Activated CD8-positive, alpha-beta T cell treated with anti-CD3 and anti-CD28 coated beads for 36 hours (primary cell): ENCODE results near the gene ZNF692. TPM values are rescaled to one million over a fixed set of nuclear protein-coding genes. Genes with fewer than 3 reads are reported as not detected.

Source experiments
- ATAC-seq: fragments of 200-7000 bp; cut with Tn5 transposase; one replicate; pipeline ENCODE4 v1.10.0; 2021; ENCODE audit warnings: mild to moderate bottlenecking, moderate library complexity
- CTCF ChIA-PET: fragments of 350-600 bp; sonication (Branson Sonifier 250); formaldehyde crosslinking; loops from one replicate; lab custom pipeline; 2021; ENCODE audit warnings: antibody characterized with exemption; lab: Charles Lee
- POLR2A ChIA-PET: fragments of 350-600 bp; sonication (Branson Sonifier 250); formaldehyde crosslinking; loops from one replicate; lab custom pipeline; 2021; ENCODE audit warnings: antibody characterized with exemption; lab: Charles Lee
- DNase-seq: peaks from one replicate; pipeline ENCODE4 v3.0.0-alpha.2; 2020
- H3K27ac Mint-ChIP-seq: one replicate; pipeline ENCODE4 v1.8.0; 2021; ENCODE audit warnings: mild to moderate bottlenecking, mixed read lengths
- H3K27me3 Mint-ChIP-seq: one replicate; pipeline ENCODE4 v1.8.0; 2021; ENCODE audit warnings: mixed read lengths
- H3K36me3 Mint-ChIP-seq: one replicate; pipeline ENCODE4 v1.8.0; 2021; ENCODE audit warnings: low read depth, mixed read lengths
- H3K4me1 Mint-ChIP-seq: one replicate; pipeline ENCODE4 v1.8.0; 2021; ENCODE audit warnings: low read depth, mixed read lengths
- H3K4me3 Mint-ChIP-seq: one replicate; pipeline ENCODE4 v1.8.0; 2021; ENCODE audit warnings: mild to moderate bottlenecking, moderate library complexity, mixed read lengths
- H3K9me3 Mint-ChIP-seq: one replicate; pipeline ENCODE4 v1.8.0; 2021; ENCODE audit warnings: mixed read lengths
- intact Hi-C: fragments of 100-400 bp; cut with micrococcal nuclease; formaldehyde crosslinking; loops from one replicate; pipeline ENCODE4 v1.10.0; 2022
- total RNA-seq, 2 experiments: library from RNA; stranded (reverse); gene quantifications; one replicate each; pipeline ENCODE4 v1.2.3, GENCODE V29; 2021
- TF ChIP-seq, protein P1 (sequence below): fragments of 200-600 bp; IDR thresholded peaks from one replicate; pipeline ENCODE4 v1.8.0; 2022; ENCODE audit warnings: antibody characterized with exemption, mild to moderate bottlenecking

The ZNF692 gene
- total RNA-seq = 10 to 100 TPM; 80.8 to 85.6 TPM

DNA sequence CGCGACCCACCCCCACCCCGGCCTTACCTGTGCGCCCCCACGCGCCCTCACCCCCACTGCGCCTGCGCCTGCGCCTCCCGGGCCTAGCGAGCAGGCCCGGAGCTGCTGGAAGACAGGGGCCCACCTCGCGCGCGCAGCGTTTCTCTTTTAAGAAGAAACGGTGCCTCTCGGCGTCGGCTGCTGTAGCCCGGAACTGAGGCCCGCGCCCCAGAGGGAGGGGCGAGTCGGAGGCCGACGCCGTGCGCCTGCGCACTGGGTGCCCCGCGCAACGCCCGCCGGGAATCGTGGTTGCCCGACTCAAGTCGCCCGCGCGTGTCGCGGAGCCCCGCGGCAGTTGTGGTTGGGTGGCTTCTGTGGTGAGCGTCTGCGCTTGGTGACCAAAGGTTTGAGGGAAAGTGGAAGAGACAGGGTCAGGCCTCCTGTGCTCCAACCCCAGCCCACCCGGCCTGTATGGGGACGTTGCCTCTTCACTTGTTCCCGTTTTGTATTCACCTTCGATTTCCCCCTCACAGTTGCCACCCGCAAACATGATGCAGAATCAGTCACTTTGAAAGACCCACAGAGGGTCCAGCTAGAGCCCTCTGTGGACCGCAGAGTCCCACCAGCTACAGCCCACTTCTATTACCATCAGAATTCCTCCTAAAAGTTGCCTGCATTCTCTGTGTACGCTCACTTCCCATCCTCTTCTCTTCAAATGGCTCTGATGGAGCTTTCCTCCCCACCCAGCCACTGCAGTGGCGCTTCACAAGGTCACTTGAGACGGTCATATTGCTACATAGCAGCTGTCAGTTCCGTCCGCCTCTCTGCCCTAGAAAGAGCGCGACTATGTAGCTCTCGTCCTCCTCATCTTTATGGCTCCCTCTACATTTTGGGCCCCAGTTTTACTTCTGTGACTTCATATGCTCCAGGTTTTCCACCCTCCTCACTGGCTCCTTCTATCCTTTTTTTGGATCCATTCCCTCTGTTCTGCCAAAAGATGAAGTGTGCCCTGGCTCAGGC, at the start of gene ZNF692:
Gene ZNF692, minus strand, starts transcription at position 195 of the 999 bp plus-strand sequence. CDS start 776 bp downstream, outside the sequence.
- Mint-ChIP-seq H3K4me3 (peak within 1 kb of the TSS; percentile 88), H3K4me1 (peaks cover 37% of the 10 kb centered on the region), H3K27me3 (no peaks in the 10 kb centered on the region), H3K36me3 (peaks cover 27% of the 10 kb centered on the region), H3K27ac (peak within 1 kb of the TSS; percentile 95), H3K9me3 (no peaks in the 10 kb centered on the region)
- POLR2A ChIA-PET = interaction anchor here (0.6 to 3.9 kb wide), 11 partner anchors 10 to 53 kb away, joined by 3 to 43 read pairs (median 5); partner anchors contain the start of genes SH3BP5L and ZNF672
- intact Hi-C loops = loop anchor here (1.0 kb wide), 1 partner anchor 20 kb away; no protein-coding TSS in a partner anchor
- TF ChIP-seq, protein P1, sequence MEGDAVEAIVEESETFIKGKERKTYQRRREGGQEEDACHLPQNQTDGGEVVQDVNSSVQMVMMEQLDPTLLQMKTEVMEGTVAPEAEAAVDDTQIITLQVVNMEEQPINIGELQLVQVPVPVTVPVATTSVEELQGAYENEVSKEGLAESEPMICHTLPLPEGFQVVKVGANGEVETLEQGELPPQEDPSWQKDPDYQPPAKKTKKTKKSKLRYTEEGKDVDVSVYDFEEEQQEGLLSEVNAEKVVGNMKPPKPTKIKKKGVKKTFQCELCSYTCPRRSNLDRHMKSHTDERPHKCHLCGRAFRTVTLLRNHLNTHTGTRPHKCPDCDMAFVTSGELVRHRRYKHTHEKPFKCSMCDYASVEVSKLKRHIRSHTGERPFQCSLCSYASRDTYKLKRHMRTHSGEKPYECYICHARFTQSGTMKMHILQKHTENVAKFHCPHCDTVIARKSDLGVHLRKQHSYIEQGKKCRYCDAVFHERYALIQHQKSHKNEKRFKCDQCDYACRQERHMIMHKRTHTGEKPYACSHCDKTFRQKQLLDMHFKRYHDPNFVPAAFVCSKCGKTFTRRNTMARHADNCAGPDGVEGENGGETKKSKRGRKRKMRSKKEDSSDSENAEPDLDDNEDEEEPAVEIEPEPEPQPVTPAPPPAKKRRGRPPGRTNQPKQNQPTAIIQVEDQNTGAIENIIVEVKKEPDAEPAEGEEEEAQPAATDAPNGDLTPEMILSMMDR = no peak
- peak; percentile 99 for DNase-seq
- CTCF ChIA-PET = interaction anchor here (1.0 to 3.5 kb wide), 10 partner anchors 14 to 50 kb away, joined by 3 to 26 read pairs (median 10); partner anchors contain the start of genes SH3BP5L and ZNF672
- ATAC-seq = peak; percentile 86

GRCh38 chr1:248906753-248907661, 48.1 kb upstream of the ZNF692 start:
- ChIA-PET POLR2A (no interaction called here), CTCF (interaction anchor here (0.7 to 1.5 kb wide), 5 partner anchors 14 to 65 kb away, joined by 4 to 6 read pairs (median 4); no protein-coding TSS in a partner anchor)
- Mint-ChIP-seq H3K9me3 (no peaks in the 10 kb centered on the region), H3K4me1 (peaks cover 26% of the 10 kb centered on the region), H3K36me3 (no peaks in the 10 kb centered on the region), H3K27ac (peak overlapping the region; percentile 96), H3K4me3 (peak overlapping the region; percentile 91), H3K27me3 (no peaks in the 10 kb centered on the region)
- ATAC-seq (peak; percentile 4), DNase-seq (no peak)
- intact Hi-C loops = no loop called here
- TF ChIP-seq, protein P1 = no peak

DNA sequence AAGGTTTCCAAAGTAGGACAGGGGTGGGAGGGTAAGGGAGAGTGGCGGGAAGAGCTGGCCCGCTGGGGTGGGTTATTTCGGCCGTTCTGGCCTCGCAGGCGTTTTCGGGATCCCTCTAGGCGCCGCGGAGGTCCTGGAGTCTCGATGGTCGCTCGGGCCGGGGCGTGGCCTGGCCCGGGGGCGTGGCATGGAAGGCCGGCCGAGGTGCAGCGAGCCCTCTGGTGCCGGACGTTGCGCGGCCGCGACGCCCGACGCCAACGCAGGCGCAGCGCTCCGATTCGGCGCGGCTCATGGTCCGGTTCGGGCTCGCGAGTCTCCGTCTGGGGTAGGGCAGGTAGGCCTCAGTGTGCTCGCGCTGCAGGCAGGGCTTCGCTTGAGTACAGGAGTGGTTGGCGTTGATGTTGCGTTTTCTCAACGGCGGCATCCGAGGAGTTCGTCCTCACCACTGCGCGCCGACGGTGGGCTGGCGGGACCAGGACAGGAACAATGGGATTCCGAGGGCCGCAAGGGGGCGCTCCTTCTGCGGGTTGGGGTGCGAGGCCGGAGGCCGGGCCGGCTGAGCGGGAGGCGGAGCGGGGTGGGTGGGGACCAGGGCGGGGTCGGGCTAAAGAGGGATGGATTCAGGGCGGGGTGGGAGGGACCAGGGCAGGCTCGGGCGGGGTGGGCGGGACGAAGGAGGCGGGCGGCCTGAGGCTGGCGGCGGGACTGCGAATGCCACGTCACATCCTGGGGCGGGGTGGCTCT, 47.3 kb upstream of the ZNF692 start, which contains the start of gene PGBD2:
Gene PGBD2, plus strand, starts transcription at position 227 of the 744 bp plus-strand sequence. CDS start 7,628 bp downstream, outside the sequence.
- peak within 1 kb of the TSS; percentile 91 for H3K4me3 Mint-ChIP-seq
- intact Hi-C loops = no loop called here
- ChIA-PET CTCF (interaction anchor here (0.7 to 1.6 kb wide), 5 partner anchors 15 to 46 kb away, joined by 4 to 6 read pairs (median 4); no protein-coding TSS in a partner anchor), POLR2A (interaction anchor here (1.0 kb wide), 3 partner anchors 9 to 67 kb away, joined by 3 read pairs; no protein-coding TSS in a partner anchor)
- no peaks in the 10 kb centered on the region for H3K36me3 Mint-ChIP-seq
- ATAC-seq (peak; percentile 85), DNase-seq (peak; percentile 97)
- TF ChIP-seq, protein P1 = peak; percentile 67
- H3K27me3 Mint-ChIP-seq = no peaks in the 10 kb centered on the region
- H3K27ac Mint-ChIP-seq = peak within 1 kb of the TSS; percentile 96
- peaks cover 26% of the 10 kb centered on the region for H3K4me1 Mint-ChIP-seq
- no peaks in the 10 kb centered on the region for H3K9me3 Mint-ChIP-seq

- TF ChIP-seq, protein P1 = no peak
- ChIA-PET POLR2A (interaction anchor here (1.0 kb wide), 3 partner anchors 8 to 66 kb away, joined by 3 read pairs; no protein-coding TSS in a partner anchor), CTCF (interaction anchor here (1.6 kb wide), 1 partner anchor 20 kb away, joined by 6 read pairs; no protein-coding TSS in a partner anchor)
- H3K36me3 Mint-ChIP-seq = no peaks in the 10 kb centered on the region
- H3K4me1 Mint-ChIP-seq = peaks cover 26% of the 10 kb centered on the region
- no peak for ATAC-seq
- DNase-seq = no peak
- H3K27me3 Mint-ChIP-seq = no peaks in the 10 kb centered on the region
- H3K9me3 Mint-ChIP-seq = no peaks in the 10 kb centered on the region
- peak overlapping the region; percentile 96 for H3K27ac Mint-ChIP-seq
- intact Hi-C loops = no loop called here
- peak overlapping the region; percentile 80 for H3K4me3 Mint-ChIP-seq
These were observed 46.8 kb upstream of the ZNF692 start for GRCh38 chr1:248905662-248906008.
